Measurements from ENCODE around the gene TTC23L.

DNA sequence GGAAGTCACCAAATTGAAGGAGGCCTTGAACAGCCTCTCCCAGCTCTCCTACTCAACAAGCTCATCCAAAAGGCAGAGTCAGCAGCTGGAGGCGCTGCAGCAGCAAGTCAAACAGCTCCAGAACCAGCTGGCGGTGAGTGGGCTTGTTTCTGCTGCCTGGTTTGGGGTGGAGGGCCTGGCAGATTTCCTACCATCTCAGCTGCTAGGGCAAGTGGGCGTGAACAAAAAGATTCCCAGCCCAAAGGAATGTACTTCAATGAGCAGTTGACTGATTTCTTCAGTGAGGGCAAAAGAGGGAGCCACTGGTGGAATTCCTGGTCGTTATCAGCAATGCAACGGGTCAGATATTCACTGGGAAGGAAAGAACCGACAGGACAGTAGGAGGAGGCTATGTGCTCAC is 12.6 kb upstream of the TTC23L start:
- TF ChIP-seq, protein P1, sequence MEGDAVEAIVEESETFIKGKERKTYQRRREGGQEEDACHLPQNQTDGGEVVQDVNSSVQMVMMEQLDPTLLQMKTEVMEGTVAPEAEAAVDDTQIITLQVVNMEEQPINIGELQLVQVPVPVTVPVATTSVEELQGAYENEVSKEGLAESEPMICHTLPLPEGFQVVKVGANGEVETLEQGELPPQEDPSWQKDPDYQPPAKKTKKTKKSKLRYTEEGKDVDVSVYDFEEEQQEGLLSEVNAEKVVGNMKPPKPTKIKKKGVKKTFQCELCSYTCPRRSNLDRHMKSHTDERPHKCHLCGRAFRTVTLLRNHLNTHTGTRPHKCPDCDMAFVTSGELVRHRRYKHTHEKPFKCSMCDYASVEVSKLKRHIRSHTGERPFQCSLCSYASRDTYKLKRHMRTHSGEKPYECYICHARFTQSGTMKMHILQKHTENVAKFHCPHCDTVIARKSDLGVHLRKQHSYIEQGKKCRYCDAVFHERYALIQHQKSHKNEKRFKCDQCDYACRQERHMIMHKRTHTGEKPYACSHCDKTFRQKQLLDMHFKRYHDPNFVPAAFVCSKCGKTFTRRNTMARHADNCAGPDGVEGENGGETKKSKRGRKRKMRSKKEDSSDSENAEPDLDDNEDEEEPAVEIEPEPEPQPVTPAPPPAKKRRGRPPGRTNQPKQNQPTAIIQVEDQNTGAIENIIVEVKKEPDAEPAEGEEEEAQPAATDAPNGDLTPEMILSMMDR (IDR thresholded peaks at IDR 0.05), result no peak
- TF ChIP-seq POLR2AphosphoS5 (IDR thresholded peaks at IDR 0.05) (no peak), POLR2A (IDR thresholded peaks at IDR 0.05) (no peak)

All from suprapubic skin (tissue), 4 donors.